ENCODE measurements around the gene DSCAML1. TPM values are rescaled to one million over a fixed set of nuclear protein-coding genes. Genes with fewer than 3 reads are reported as not detected.

The DSCAML1 gene
- total RNA-seq, 4 donors from 2014 or later: 2.9 to 5.8 (median 3.3) TPM

DNA sequence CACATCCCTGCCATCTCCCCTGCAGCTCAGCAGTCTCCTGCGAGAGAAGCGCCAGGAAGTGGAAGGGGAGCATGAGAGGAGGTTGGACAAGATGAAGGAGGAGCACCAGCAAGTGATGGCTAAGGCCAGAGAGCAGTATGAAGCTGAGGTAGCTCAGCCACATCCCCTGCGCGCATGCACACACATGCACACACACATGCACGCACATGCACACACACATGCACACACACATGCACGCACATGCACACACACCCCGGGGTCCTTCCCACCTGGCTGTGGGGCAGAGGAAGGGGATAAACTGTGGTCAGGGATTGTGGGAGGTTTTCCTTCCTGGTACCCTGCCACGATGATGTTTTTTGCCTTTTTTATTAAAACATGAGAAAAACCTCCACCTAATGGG, 404.0 kb downstream of the DSCAML1 start:
- Histone ChIP-seq H3K9me3 (no peaks in the 10 kb centered on the region), H3K36me3 (peaks cover 0 to 41% (median 20%) of the 10 kb centered on the region in 4 donors), H3K27ac (no peak overlapping the region), H3K4me3 (no peak overlapping the region), H3K4me1 (no peaks in the 10 kb centered on the region), H3K27me3 (no peaks in the 10 kb centered on the region)
- TF ChIP-seq POLR2AphosphoS5 (IDR thresholded peaks at IDR 0.05): no peak
- no peak for TF ChIP-seq POLR2A (IDR thresholded peaks at IDR 0.05)
- TF ChIP-seq EP300 (IDR thresholded peaks at IDR 0.05; ENCODE audit: low read depth): no peak
- TF ChIP-seq, protein P1, sequence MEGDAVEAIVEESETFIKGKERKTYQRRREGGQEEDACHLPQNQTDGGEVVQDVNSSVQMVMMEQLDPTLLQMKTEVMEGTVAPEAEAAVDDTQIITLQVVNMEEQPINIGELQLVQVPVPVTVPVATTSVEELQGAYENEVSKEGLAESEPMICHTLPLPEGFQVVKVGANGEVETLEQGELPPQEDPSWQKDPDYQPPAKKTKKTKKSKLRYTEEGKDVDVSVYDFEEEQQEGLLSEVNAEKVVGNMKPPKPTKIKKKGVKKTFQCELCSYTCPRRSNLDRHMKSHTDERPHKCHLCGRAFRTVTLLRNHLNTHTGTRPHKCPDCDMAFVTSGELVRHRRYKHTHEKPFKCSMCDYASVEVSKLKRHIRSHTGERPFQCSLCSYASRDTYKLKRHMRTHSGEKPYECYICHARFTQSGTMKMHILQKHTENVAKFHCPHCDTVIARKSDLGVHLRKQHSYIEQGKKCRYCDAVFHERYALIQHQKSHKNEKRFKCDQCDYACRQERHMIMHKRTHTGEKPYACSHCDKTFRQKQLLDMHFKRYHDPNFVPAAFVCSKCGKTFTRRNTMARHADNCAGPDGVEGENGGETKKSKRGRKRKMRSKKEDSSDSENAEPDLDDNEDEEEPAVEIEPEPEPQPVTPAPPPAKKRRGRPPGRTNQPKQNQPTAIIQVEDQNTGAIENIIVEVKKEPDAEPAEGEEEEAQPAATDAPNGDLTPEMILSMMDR (IDR thresholded peaks at IDR 0.05): no peak
- DNase-seq: no peak
- in situ Hi-C loops (cut with MboI; ENCODE audit: low pct_ligation_motif_present in 1 of 4, low pct_unique_long_range_greater_than_20kb in 1 of 4, low sequenced_read_pairs in 3 of 4) (no loop called here), intact Hi-C loops (cut with DNase I; ENCODE audit: low total_unique reads) (no loop called here)
- 92 to 100% methylated on average over 3 to 8 of the region's 8 CpGs for WGBS, 2 donors (ENCODE audit: low coverage in 1 of 2)

DNA sequence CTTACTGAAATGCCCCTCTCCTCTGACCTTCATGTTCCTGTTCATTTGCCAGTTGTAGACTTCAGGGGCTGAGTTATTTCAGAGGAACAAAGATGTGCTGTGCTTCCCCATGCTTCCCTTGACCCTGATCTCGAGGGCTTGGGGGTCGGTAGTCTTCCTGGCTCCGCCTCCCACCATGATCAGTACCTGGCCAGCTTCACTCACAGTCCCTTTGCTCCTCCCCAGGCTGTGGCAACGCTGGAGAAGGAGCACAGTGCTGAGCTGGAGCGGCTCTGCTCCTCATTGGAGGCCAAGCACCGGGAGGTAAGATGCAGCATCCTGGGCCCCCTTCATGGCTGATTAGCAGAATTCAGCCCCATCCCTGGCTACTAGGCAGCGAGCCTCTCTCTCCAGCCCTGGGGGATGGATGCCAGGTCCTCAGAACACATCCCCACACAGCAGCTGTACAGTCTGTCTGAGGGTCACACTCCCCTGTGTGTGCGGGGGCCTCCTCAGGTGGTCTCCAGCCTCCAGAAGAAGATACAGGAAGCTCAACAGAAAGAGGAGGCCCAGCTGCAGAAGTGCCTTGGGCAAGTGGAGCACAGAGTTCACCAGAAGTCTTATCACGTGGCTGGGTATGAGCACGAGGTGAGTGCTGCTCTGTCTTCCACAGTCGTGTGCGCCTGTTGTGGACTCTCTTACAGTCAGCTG, 404.9 kb downstream of the DSCAML1 start:
- H3K27ac ChIP-seq: no peak overlapping the region
- WGBS, 2 donors (ENCODE audit: low coverage in 1 of 2): 95% methylated on average over 12 of the region's 12 CpGs; no CpG with 5 or more reads in 1 of the 2 donors
- intact Hi-C loops (cut with DNase I; ENCODE audit: low total_unique reads): no loop called here
- no peaks in the 10 kb centered on the region for H3K9me3 ChIP-seq
- in situ Hi-C loops (cut with MboI; ENCODE audit: low pct_ligation_motif_present in 1 of 4, low pct_unique_long_range_greater_than_20kb in 1 of 4, low sequenced_read_pairs in 3 of 4): no loop called here
- no peak overlapping the region for H3K4me3 ChIP-seq
- H3K27me3 ChIP-seq: no peaks in the 10 kb centered on the region
- TF ChIP-seq EP300 (IDR thresholded peaks at IDR 0.05; ENCODE audit: low read depth): no peak
- TF ChIP-seq, protein P1 (IDR thresholded peaks at IDR 0.05): no peak
- TF ChIP-seq POLR2AphosphoS5 (IDR thresholded peaks at IDR 0.05): no peak
- no peak for TF ChIP-seq POLR2A (IDR thresholded peaks at IDR 0.05)
- H3K4me1 ChIP-seq: no peaks in the 10 kb centered on the region
- peaks cover 0 to 40% (median 19%) of the 10 kb centered on the region in 4 donors for H3K36me3 ChIP-seq
- no peak for DNase-seq

DNA sequence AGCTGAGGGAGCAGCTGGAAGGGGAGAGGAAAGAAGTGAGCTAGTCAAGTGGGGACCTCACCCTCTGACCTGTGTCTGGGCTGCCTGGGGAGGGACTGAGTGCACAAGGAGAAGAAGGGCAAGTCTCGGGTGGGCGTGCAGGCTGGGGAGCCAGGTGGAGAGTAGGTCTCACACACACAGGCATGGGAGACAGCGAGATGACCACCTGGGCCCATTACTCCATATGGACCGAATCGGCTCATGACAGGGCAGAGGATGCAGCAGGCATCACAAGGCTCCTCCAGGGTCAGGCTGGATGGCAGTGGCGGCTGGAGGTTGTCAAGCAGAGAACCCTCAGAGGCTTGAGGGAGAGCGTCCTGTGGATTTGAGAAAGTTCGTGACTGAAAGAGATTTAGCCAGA, 405.8 kb downstream of the DSCAML1 start:
- Histone ChIP-seq H3K4me3 (no peak overlapping the region), H3K27me3 (no peaks in the 10 kb centered on the region), H3K9me3 (no peaks in the 10 kb centered on the region), H3K36me3 (peaks cover 0 to 36% (median 15%) of the 10 kb centered on the region in 4 donors), H3K27ac (no peak overlapping the region), H3K4me1 (no peaks in the 10 kb centered on the region)
- in situ Hi-C loops (cut with MboI; ENCODE audit: low pct_ligation_motif_present in 1 of 4, low pct_unique_long_range_greater_than_20kb in 1 of 4, low sequenced_read_pairs in 3 of 4): no loop called here
- no peak for DNase-seq
- TF ChIP-seq EP300 (IDR thresholded peaks at IDR 0.05; ENCODE audit: low read depth) (no peak), POLR2AphosphoS5 (IDR thresholded peaks at IDR 0.05) (no peak), POLR2A (IDR thresholded peaks at IDR 0.05) (no peak)
- TF ChIP-seq, protein P1 (IDR thresholded peaks at IDR 0.05): no peak
- 96% methylated on average over 8 of the region's 8 CpGs; no CpG with 5 or more reads in 1 of the 2 donors for WGBS, 2 donors (ENCODE audit: low coverage in 1 of 2)
- intact Hi-C loops (cut with DNase I; ENCODE audit: low total_unique reads): no loop called here

DNA sequence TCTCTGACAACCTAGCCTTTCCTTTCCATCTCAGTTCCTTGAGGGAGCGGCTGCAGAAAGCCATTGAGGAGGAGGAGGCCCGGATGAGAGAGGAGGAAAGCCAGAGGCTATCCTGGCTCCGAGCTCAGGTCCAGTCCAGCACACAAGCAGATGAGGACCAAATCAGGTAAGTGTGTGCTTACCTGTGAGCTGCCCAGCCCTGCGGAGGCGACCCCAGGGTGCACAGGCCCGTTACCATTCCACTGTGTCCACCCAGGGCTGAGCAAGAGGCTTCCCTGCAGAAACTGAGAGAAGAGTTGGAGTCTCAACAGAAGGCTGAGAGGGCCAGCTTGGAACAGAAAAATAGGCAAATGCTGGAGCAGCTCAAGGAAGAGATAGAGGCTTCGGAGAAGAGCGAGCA, 406.3 kb downstream of the DSCAML1 start:
- H3K36me3 ChIP-seq: peaks cover 0 to 32% (median 15%) of the 10 kb centered on the region in 4 donors
- in situ Hi-C loops (cut with MboI; ENCODE audit: low pct_ligation_motif_present in 1 of 4, low pct_unique_long_range_greater_than_20kb in 1 of 4, low sequenced_read_pairs in 3 of 4): no loop called here

More for the DNA sequence above, 406.3 kb downstream of the DSCAML1 start:
- no peak for DNase-seq
- Histone ChIP-seq H3K27ac (no peak overlapping the region), H3K4me1 (no peaks in the 10 kb centered on the region), H3K9me3 (no peaks in the 10 kb centered on the region), H3K4me3 (no peak overlapping the region), H3K27me3 (no peaks in the 10 kb centered on the region)
- intact Hi-C loops (cut with DNase I; ENCODE audit: low total_unique reads): no loop called here
- WGBS, 2 donors (ENCODE audit: low coverage in 1 of 2): 97% methylated on average over 8 of the region's 8 CpGs; no CpG with 5 or more reads in 1 of the 2 donors
- TF ChIP-seq, protein P1 (IDR thresholded peaks at IDR 0.05): no peak
- no peak for TF ChIP-seq EP300 (IDR thresholded peaks at IDR 0.05; ENCODE audit: low read depth)
- no peak for TF ChIP-seq POLR2A (IDR thresholded peaks at IDR 0.05)
- TF ChIP-seq POLR2AphosphoS5 (IDR thresholded peaks at IDR 0.05): no peak
